DOHH2 (cell line): ENCODE measurements around the gene JAK1.

Experiments used
- H3F3A ChIP-seq: fragments of 200-600 bp; sonication (generic), shearing (Covaris generic); 2 replicates; pipeline ENCODE4 v1.6.0; 2016; ENCODE audit warnings: antibody characterized with exemption, mild to moderate bottlenecking; ENCODE audit not compliant: control insufficient read depth, insufficient read depth
- H3K27ac ChIP-seq: fragments of 200-600 bp; sonication (generic); 2 replicates; pipeline ENCODE4 v1.5.1; 2014; ENCODE audit warnings: low read depth, mild to moderate bottlenecking, low read length, moderate library complexity
- H3K27me3 ChIP-seq: fragments of 200-600 bp; sonication (generic); 2 replicates; pipeline ENCODE4 v1.6.1; 2014; ENCODE audit warnings: mild to moderate bottlenecking, low read length, mixed read lengths; ENCODE audit not compliant: control insufficient read depth
- H3K36me3 ChIP-seq: fragments of 200-600 bp; sonication (generic); 2 replicates; pipeline ENCODE4 v1.6.1; 2014; ENCODE audit warnings: mild to moderate bottlenecking, low read length, moderate library complexity, mixed read lengths; ENCODE audit not compliant: control insufficient read depth
- H3K4me1 ChIP-seq: fragments of 200-600 bp; sonication (generic); 2 replicates; pipeline ENCODE4 v1.6.1; 2014; ENCODE audit warnings: mild to moderate bottlenecking, low read length, mixed read lengths; ENCODE audit not compliant: control insufficient read depth
- H3K4me2 ChIP-seq: fragments of 200-600 bp; sonication (generic); 2 replicates; pipeline ENCODE4 v1.6.0; 2014; ENCODE audit warnings: mild to moderate bottlenecking, low read length, moderate library complexity
- H3K4me3 ChIP-seq: fragments of 200-600 bp; sonication (generic); 2 replicates; pipeline ENCODE4 v1.5.1; 2014; ENCODE audit warnings: mild to moderate bottlenecking, low read length, mixed read lengths
- H3K79me2 ChIP-seq: fragments of 200-600 bp; sonication (generic); 2 replicates; pipeline ENCODE4 v1.6.1; 2014; ENCODE audit warnings: mild to moderate bottlenecking, low read length, mixed read lengths; ENCODE audit not compliant: control insufficient read depth
- H3K9me2 ChIP-seq: fragments of 200-600 bp; sonication (generic); replicated peaks from 2 replicates; pipeline ENCODE4 v1.6.1; 2014; ENCODE audit warnings: mild to moderate bottlenecking, low read length, mixed read lengths; ENCODE audit not compliant: control insufficient read depth
- H3K9me3 ChIP-seq: fragments of 200-600 bp; sonication (generic); 2 replicates; pipeline ENCODE4 v1.6.1; 2014; ENCODE audit warnings: antibody characterized with exemption, low read length, mixed read lengths; ENCODE audit not compliant: control insufficient read depth, insufficient read depth
- H4K20me1 ChIP-seq: fragments of 200-600 bp; sonication (generic); 2 replicates; pipeline ENCODE4 v1.6.0; 2014; ENCODE audit warnings: low read depth, mild to moderate bottlenecking, antibody characterized with exemption, low read length, moderate library complexity; ENCODE audit not compliant: control insufficient read depth, insufficient read depth
- CTCF ChIP-seq: fragments of 200-600 bp; sonication (generic); IDR thresholded peaks from one replicate; pipeline ENCODE4 v1.5.1; 2014; ENCODE audit warnings: antibody characterized with exemption, mild to moderate bottlenecking, low read depth, low read length; ENCODE audit not compliant: poor library complexity, severe bottlenecking
- EZH2phosphoT487 ChIP-seq: fragments of 200-600 bp; sonication (generic); IDR thresholded peaks from 2 replicates; pipeline ENCODE4 v1.6.1; 2017; ENCODE audit warnings: borderline replicate concordance, mild to moderate bottlenecking, antibody characterized with exemption, low read length, moderate library complexity, mixed read lengths

JAK1 gene

DNA sequence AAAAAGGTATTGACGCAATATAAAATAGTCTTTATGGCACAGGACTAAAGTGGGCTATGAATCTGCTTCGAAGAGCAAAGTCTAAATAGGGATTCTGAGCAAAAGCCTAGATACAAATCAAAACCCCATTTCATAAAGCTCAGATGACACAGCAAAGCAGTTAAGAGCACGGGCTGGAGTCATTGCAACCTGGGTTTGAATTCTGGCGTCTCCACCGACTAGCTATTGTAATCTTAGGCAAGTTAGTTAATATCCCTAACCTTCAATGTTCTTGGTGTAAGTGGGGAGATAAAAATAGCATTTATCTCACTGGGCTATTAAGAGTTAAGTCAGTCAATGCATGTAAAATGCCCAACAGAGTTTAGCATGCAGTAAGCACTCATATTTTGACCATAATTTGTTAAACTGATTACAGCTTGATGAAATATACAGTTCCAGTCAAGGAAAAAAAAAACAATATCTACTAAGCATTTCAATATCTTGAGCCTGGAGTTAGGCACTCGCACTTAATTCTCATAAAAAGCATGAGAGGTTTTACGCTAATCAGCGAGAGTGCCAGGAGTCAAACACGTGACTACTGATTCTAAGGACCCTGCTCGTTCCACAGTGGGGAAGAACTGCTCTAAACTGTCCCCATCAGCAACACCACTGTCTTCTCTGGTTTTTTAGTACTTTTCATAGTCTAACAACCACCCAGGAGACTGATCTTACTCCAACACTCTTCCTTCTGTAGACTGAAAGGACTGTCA, 75.5 kb downstream of the JAK1 start:
- Histone ChIP-seq H3K4me3 (no peak overlapping the region), H3K79me2 (peaks cover 98% of the 10 kb centered on the region), H3K36me3 (0 out of 2 replicates have a peak, but pooled peaks cover 2% of the 10 kb centered on the region), H3K27me3 (no peaks in the 10 kb centered on the region), H4K20me1 (0 out of 2 replicates have a peak, but pooled peaks cover 9% of the 10 kb centered on the region), H3K9me3 (no peaks in the 10 kb centered on the region), H3F3A (no peaks in the 10 kb centered on the region), H3K4me2 (no peak overlapping the region), H3K27ac (no peak overlapping the region), H3K4me1 (peaks cover 38% of the 10 kb centered on the region), H3K9me2 (no peaks in the 10 kb centered on the region)
- TF ChIP-seq CTCF (no peak), EZH2phosphoT487 (no peak)

DNA sequence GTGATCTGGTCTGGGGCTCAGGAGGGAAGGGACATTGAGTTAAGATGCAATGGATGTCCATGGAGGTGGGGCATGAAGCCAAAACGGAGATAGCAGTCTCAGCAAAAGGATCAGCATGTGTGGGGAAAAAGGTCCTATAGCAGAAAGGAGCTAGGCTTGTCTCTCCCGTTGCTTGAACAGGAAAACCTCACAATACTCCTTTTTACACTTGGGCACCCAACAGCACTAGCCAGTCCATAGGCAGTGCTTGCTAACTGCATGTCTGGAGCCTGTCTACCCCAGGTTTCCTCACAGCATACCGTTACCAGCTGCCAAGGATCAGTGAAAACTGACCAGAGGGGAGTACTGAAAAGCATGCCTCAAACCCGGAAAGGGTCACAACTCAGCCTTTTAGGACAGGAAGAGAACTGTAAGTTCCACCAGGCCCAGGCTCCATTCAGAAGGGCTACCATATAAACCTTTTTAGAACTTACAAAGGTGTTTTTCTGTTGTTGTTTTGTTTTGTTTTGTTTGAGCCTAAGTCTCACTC, 78.6 kb downstream of the JAK1 start:
- Histone ChIP-seq H4K20me1 (0 out of 2 replicates have a peak, but pooled peaks cover 9% of the 10 kb centered on the region), H3K4me2 (no peak overlapping the region), H3K27me3 (no peaks in the 10 kb centered on the region), H3K9me3 (no peaks in the 10 kb centered on the region), H3K4me1 (peaks cover 28% of the 10 kb centered on the region), H3K27ac (no peak overlapping the region), H3K9me2 (no peaks in the 10 kb centered on the region), H3F3A (no peaks in the 10 kb centered on the region), H3K4me3 (no peak overlapping the region), H3K79me2 (peaks cover 70% of the 10 kb centered on the region), H3K36me3 (peaks cover 10% of the 10 kb centered on the region; the same call in 1 of the 2 replicates)
- TF ChIP-seq EZH2phosphoT487 (no peak), CTCF (no peak)

DNA sequence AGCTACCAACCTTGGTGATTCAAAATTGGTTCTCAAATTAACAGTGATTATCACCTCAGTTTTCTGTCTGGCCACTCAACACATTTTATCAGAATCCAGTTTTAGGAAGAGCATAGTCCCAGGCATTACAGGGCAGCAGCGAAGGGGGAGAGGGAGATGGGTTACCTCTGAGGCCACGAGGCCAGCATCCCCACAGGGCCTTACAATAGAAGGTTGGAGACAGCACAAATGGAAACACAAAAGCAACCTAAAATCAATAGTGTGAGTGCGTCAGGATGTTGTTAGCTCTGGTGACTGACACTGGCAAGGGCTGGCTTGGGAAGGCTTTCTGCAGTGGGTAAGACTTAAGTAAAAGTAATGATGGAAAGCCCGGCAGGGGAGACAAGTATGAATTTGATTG, 79.5 kb downstream of the JAK1 start:
- 0 out of 2 replicates have a peak, but pooled peaks cover 4% of the 10 kb centered on the region for H4K20me1 ChIP-seq
- no peaks in the 10 kb centered on the region for H3K9me3 ChIP-seq
- no peaks in the 10 kb centered on the region for H3K27me3 ChIP-seq
- H3F3A ChIP-seq: no peaks in the 10 kb centered on the region
- H3K4me2 ChIP-seq: no peak overlapping the region
- TF ChIP-seq EZH2phosphoT487 (no peak), CTCF (no peak)
- peaks cover 28% of the 10 kb centered on the region for H3K4me1 ChIP-seq
- peaks cover 62% of the 10 kb centered on the region for H3K79me2 ChIP-seq
- H3K9me2 ChIP-seq: no peaks in the 10 kb centered on the region
- no peak overlapping the region for H3K4me3 ChIP-seq
- no peak overlapping the region for H3K27ac ChIP-seq
- peaks cover 16% of the 10 kb centered on the region; the same call in 1 of the 2 replicates for H3K36me3 ChIP-seq
